ENCODE data around the gene SUB1.

DNA sequence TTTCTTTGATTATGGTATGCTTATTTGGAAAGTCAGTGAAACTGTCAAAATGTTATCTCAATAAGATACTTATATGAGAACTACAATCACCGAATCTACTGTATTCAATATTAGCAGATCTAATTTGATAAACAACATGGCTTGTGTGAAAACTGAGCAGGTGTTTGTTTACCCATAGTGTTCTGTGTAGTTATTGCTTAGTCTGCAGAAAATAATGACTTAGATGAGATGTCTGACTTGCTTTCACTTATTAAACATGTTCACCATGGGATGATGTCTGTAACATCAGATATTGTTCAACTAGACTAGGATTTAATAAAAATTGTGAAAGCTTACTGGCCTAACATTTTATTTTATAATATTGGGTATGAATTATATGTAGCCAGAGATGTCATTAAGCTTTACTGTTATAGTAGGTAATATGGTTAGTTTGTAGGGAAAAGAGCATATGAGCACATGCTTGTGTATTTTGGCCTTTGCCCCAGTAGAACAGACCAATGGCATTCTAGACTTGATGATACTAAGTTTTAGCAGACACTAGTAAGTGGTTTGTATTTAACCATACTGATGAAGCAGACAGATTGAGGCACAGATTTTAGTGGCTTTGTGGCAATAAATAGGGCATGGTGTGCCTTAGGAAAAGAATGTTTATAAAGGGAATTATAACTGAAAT, 16.4 kb downstream of the SUB1 start:
- TF ChIP-seq, protein P1, sequence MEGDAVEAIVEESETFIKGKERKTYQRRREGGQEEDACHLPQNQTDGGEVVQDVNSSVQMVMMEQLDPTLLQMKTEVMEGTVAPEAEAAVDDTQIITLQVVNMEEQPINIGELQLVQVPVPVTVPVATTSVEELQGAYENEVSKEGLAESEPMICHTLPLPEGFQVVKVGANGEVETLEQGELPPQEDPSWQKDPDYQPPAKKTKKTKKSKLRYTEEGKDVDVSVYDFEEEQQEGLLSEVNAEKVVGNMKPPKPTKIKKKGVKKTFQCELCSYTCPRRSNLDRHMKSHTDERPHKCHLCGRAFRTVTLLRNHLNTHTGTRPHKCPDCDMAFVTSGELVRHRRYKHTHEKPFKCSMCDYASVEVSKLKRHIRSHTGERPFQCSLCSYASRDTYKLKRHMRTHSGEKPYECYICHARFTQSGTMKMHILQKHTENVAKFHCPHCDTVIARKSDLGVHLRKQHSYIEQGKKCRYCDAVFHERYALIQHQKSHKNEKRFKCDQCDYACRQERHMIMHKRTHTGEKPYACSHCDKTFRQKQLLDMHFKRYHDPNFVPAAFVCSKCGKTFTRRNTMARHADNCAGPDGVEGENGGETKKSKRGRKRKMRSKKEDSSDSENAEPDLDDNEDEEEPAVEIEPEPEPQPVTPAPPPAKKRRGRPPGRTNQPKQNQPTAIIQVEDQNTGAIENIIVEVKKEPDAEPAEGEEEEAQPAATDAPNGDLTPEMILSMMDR (IDR thresholded peaks at IDR 0.05): no peak
- TF ChIP-seq POLR2A (IDR thresholded peaks at IDR 0.05) (no peak), POLR2AphosphoS5 (IDR thresholded peaks at IDR 0.05) (no peak), EP300 (IDR thresholded peaks at IDR 0.05) (no peak)
